ENCODE data around the gene EHHADH. TPM values are rescaled to one million over a fixed set of nuclear protein-coding genes. Genes with fewer than 3 reads are reported as not detected.
"Not testable (repeated sequence)": the region's sequence is repeated elsewhere in the genome, so short reads cannot be mapped to it uniquely, and the experiment has no call there.

The EHHADH gene
- total RNA-seq, 1 donor = 6.5 TPM

GRCh38 chr3:185254799-185255198 lies 950 bp upstream of the EHHADH start:
- H3K4me3 ChIP-seq (ENCODE audit: low read depth, low read length) = no peak overlapping the region
- DNase-seq (ENCODE audit: low read depth) = no peak
- TF ChIP-seq, protein P1, sequence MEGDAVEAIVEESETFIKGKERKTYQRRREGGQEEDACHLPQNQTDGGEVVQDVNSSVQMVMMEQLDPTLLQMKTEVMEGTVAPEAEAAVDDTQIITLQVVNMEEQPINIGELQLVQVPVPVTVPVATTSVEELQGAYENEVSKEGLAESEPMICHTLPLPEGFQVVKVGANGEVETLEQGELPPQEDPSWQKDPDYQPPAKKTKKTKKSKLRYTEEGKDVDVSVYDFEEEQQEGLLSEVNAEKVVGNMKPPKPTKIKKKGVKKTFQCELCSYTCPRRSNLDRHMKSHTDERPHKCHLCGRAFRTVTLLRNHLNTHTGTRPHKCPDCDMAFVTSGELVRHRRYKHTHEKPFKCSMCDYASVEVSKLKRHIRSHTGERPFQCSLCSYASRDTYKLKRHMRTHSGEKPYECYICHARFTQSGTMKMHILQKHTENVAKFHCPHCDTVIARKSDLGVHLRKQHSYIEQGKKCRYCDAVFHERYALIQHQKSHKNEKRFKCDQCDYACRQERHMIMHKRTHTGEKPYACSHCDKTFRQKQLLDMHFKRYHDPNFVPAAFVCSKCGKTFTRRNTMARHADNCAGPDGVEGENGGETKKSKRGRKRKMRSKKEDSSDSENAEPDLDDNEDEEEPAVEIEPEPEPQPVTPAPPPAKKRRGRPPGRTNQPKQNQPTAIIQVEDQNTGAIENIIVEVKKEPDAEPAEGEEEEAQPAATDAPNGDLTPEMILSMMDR (IDR thresholded peaks at IDR 0.05; ENCODE audit: insufficient read depth, low read depth, low read length) = no peak

- peak overlapping the region; percentile 85 for H3K4me3 ChIP-seq (ENCODE audit: low read depth, low read length)
- DNase-seq (ENCODE audit: low read depth) = not testable (repeated sequence)
Observed at GRCh38 chr3:185253133-185253532, 716 bp downstream of the EHHADH start.

DNA sequence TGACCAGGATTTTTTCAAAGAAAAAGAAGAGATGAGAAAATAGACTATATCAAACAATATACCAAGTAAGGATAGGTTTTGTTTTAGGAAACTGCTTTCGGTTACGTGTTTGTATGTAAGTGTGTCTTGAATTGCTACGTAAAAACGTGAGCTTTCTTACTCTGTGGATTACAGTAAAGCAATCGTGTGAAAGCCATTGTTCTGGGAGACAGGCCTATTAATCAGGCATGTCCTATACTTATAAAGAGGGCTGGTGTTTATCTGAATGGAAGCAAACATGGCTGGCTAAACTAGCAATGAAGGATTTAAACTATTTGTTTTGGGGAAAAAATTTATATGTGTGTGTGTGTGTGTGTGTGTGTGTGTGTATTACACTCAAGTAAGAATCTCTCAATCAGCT lies 2.6 kb downstream of the EHHADH start:
- TF ChIP-seq, protein P1 (IDR thresholded peaks at IDR 0.05; ENCODE audit: insufficient read depth, low read depth, low read length) = no peak
- no peak for DNase-seq (ENCODE audit: low read depth)
- H3K4me3 ChIP-seq (ENCODE audit: low read depth, low read length) = no peak overlapping the region

- H3K4me3 ChIP-seq (ENCODE audit: low read depth, low read length) = no peak overlapping the region
Observed at GRCh38 chr3:185250653-185251052, 3.2 kb downstream of the EHHADH start.

DNA sequence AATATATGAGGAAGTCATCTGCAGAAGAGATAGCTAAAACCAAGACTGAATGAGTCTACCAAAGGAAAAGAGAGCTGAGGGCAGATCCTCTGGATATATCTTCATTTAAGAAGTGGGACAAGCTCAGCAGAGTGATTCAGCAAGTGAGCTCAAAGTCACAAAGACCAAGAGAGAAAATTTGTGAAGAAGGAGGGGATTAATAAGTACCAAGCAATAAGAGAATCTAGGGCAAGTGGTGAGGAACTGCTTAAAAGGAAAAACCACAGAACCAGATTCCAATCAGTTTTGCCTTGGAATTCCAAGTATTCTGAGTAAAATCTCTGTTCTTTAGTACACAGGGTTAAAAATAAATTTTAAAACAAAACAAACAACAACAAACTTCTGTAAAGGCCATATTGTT lies 3.6 kb downstream of the EHHADH start:
- H3K4me3 ChIP-seq (ENCODE audit: low read depth, low read length) = no peak overlapping the region
- TF ChIP-seq, protein P1 (IDR thresholded peaks at IDR 0.05; ENCODE audit: insufficient read depth, low read depth, low read length) = no peak
- peak; percentile 8 for DNase-seq (ENCODE audit: low read depth)

More at GRCh38 chr3:185250653-185251052, 3.2 kb downstream of the EHHADH start:
- DNase-seq (ENCODE audit: low read depth) = no peak
- TF ChIP-seq, protein P1 (IDR thresholded peaks at IDR 0.05; ENCODE audit: insufficient read depth, low read depth, low read length) = no peak

- DNase-seq (ENCODE audit: low read depth) = no peak
- TF ChIP-seq, protein P1 (IDR thresholded peaks at IDR 0.05; ENCODE audit: insufficient read depth, low read depth, low read length) = no peak
- H3K4me3 ChIP-seq (ENCODE audit: low read depth, low read length) = no peak overlapping the region
Observed at GRCh38 chr3:185242642-185243041, 11.2 kb downstream of the EHHADH start.

GRCh38 chr3:185236969-185237368 lies 16.9 kb downstream of the EHHADH start:
- no peak for DNase-seq (ENCODE audit: low read depth)
- H3K4me3 ChIP-seq (ENCODE audit: low read depth, low read length) = no peak overlapping the region
- TF ChIP-seq, protein P1 (IDR thresholded peaks at IDR 0.05; ENCODE audit: insufficient read depth, low read depth, low read length) = no peak
